ENCODE results near the gene HSPA1B. TPM values are rescaled to one million over a fixed set of nuclear protein-coding genes. Genes with fewer than 3 reads are reported as not detected.
A peak's percentile ranks its signal among the peaks of the same experiment; 100 is the strongest.
"Not testable (repeated sequence)": the region's sequence is repeated elsewhere in the genome, so short reads cannot be mapped to it uniquely, and the experiment has no call there.

HSPA1B gene
- polyA plus RNA-seq, 4 donors: 16.5 to 130 (median 35.0) TPM

GRCh38 chr6:31806470-31807272 is 20.9 kb upstream of the HSPA1B start, which contains the start of gene LSM2:
Gene LSM2 (minus strand): TSS chr6:31806966. CDS start chr6:31806757, 209 bp downstream.
- peaks cover 0 to 24% (median 1%) of the 10 kb centered on the region in 3 donors for H3K36me3 ChIP-seq (ENCODE audit: control insufficient read depth in 3 of 3, insufficient read depth in 2 of 3, low read depth in 1 of 3, low read length in 3 of 3)
- no peaks in the 10 kb centered on the region for H3K9me3 ChIP-seq (ENCODE audit: control insufficient read depth in 2 of 2, insufficient read depth in 1 of 2, low read depth in 1 of 2, low read length in 1 of 2)
- H3K4me1 ChIP-seq (ENCODE audit: control insufficient read depth in 3 of 3, insufficient read depth in 2 of 3, low read depth in 1 of 3, low read length in 2 of 3): peaks cover 0 to 12% (median 0%) of the 10 kb centered on the region in 3 donors
- FAIRE-seq (no peak), DNase-seq (peak; percentile 99)
- no peaks in the 10 kb centered on the region for H3K27me3 ChIP-seq (ENCODE audit: control insufficient read depth in 3 of 3, insufficient read depth in 3 of 3, low read length in 3 of 3)
- 0% methylated on average over 48 to 51 of the region's 51 CpGs for WGBS, 3 donors
- peak within 1 kb of the TSS; percentile 71 to 84 (median 80) for H3K4me3 ChIP-seq (ENCODE audit: low read depth in 1 of 3, low read length in 3 of 3)
- peak within 1 kb of the TSS; percentile 91 to 96 (median 93) for H3K27ac ChIP-seq (ENCODE audit: low read depth in 1 of 3, low read length in 2 of 3)

- H3K27me3 ChIP-seq (ENCODE audit: control insufficient read depth in 3 of 3, insufficient read depth in 3 of 3, low read length in 3 of 3); H3K27ac ChIP-seq (ENCODE audit: low read depth in 1 of 3, low read length in 2 of 3); H3K4me3 ChIP-seq (ENCODE audit: low read depth in 1 of 3, low read length in 3 of 3); DNase-seq; FAIRE-seq; H3K9me3 ChIP-seq (ENCODE audit: control insufficient read depth in 2 of 2, insufficient read depth in 1 of 2, low read depth in 1 of 2, low read length in 1 of 2): not testable (repeated sequence)
- H3K4me1 ChIP-seq (ENCODE audit: control insufficient read depth in 3 of 3, insufficient read depth in 2 of 3, low read depth in 1 of 3, low read length in 2 of 3): peaks cover 0 to 15% (median 0%) of the 10 kb centered on the region in 3 donors
- peaks cover 0 to 10% (median 0%) of the 10 kb centered on the region in 3 donors for H3K36me3 ChIP-seq (ENCODE audit: control insufficient read depth in 3 of 3, insufficient read depth in 2 of 3, low read depth in 1 of 3, low read length in 3 of 3)
- WGBS, 3 donors: 90 to 93% (median 90%) methylated on average over 10 of the region's 10 CpGs
Observed at GRCh38 chr6:31808599-31808998, 18.9 kb upstream of the HSPA1B start.

GRCh38 chr6:31811645-31812044 is 15.9 kb upstream of the HSPA1B start:
- Histone ChIP-seq H3K27ac (ENCODE audit: low read depth in 1 of 3, low read length in 2 of 3) (no peak overlapping the region), H3K4me3 (ENCODE audit: low read depth in 1 of 3, low read length in 3 of 3) (no peak overlapping the region), H3K9me3 (ENCODE audit: control insufficient read depth in 2 of 2, insufficient read depth in 1 of 2, low read depth in 1 of 2, low read length in 1 of 2) (no peaks in the 10 kb centered on the region), H3K27me3 (ENCODE audit: control insufficient read depth in 3 of 3, insufficient read depth in 3 of 3, low read length in 3 of 3) (no peaks in the 10 kb centered on the region), H3K4me1 (ENCODE audit: control insufficient read depth in 3 of 3, insufficient read depth in 2 of 3, low read depth in 1 of 3, low read length in 2 of 3) (peaks cover 2 to 14% (median 3%) of the 10 kb centered on the region in 3 donors), H3K36me3 (ENCODE audit: control insufficient read depth in 3 of 3, insufficient read depth in 2 of 3, low read depth in 1 of 3, low read length in 3 of 3) (peaks cover 0 to 5% (median 0%) of the 10 kb centered on the region in 3 donors)
- no peak for DNase-seq
- FAIRE-seq: no peak
- 89 to 94% (median 90%) methylated on average over 12 of the region's 12 CpGs for WGBS, 3 donors

GRCh38 chr6:31813465-31813849 is 14.1 kb upstream of the HSPA1B start:
- H3K4me1 ChIP-seq (ENCODE audit: control insufficient read depth in 3 of 3, insufficient read depth in 2 of 3, low read depth in 1 of 3, low read length in 2 of 3): peaks cover 2 to 19% (median 3%) of the 10 kb centered on the region in 3 donors
- no peak for FAIRE-seq
- 87 to 95% (median 92%) methylated on average over 7 of the region's 7 CpGs for WGBS, 3 donors
- H3K36me3 ChIP-seq (ENCODE audit: control insufficient read depth in 3 of 3, insufficient read depth in 2 of 3, low read depth in 1 of 3, low read length in 3 of 3): peaks cover 0 to 5% (median 0%) of the 10 kb centered on the region in 3 donors
- H3K27me3 ChIP-seq (ENCODE audit: control insufficient read depth in 3 of 3, insufficient read depth in 3 of 3, low read length in 3 of 3): no peaks in the 10 kb centered on the region
- no peak overlapping the region for H3K4me3 ChIP-seq (ENCODE audit: low read depth in 1 of 3, low read length in 3 of 3)
- H3K9me3 ChIP-seq (ENCODE audit: control insufficient read depth in 2 of 2, insufficient read depth in 1 of 2, low read depth in 1 of 2, low read length in 1 of 2): no peaks in the 10 kb centered on the region
- peak overlapping the region; percentile 80 to 100 (median 84) for H3K27ac ChIP-seq (ENCODE audit: low read depth in 1 of 3, low read length in 2 of 3)
- DNase-seq: no peak

- no peak for FAIRE-seq
- H3K4me3 ChIP-seq (ENCODE audit: low read depth in 1 of 3, low read length in 3 of 3): peak overlapping the region; percentile 34 to 87 (median 37)
Observed at GRCh38 chr6:31814677-31815024, 12.9 kb upstream of the HSPA1B start.

GRCh38 chr6:31815025-31815838 is 12.3 kb upstream of the HSPA1B start, which contains the start of the genes HSPA1A and HSPA1L:
Gene HSPA1A (plus strand): TSS chr6:31815543. CDS start chr6:31815757, 214 bp downstream.
Gene HSPA1L (minus strand): TSS chr6:31815283. CDS start chr6:31811972, 3,311 bp downstream.
- H3K27ac ChIP-seq (ENCODE audit: low read depth in 1 of 3, low read length in 2 of 3): peak within 1 kb of the TSS; percentile 80 to 100 (median 96)
- 1 to 2% (median 1%) methylated on average over 53 to 56 of the region's 56 CpGs for WGBS, 3 donors
- H3K36me3 ChIP-seq (ENCODE audit: control insufficient read depth in 3 of 3, insufficient read depth in 2 of 3, low read depth in 1 of 3, low read length in 3 of 3): peaks cover 0 to 9% (median 0%) of the 10 kb centered on the region in 3 donors
- peaks cover 2 to 32% (median 6%) of the 10 kb centered on the region in 3 donors for H3K4me1 ChIP-seq (ENCODE audit: control insufficient read depth in 3 of 3, insufficient read depth in 2 of 3, low read depth in 1 of 3, low read length in 2 of 3)
- no peak for FAIRE-seq
- peak; percentile 95 to 96 for DNase-seq
- H3K27me3 ChIP-seq (ENCODE audit: control insufficient read depth in 3 of 3, insufficient read depth in 3 of 3, low read length in 3 of 3): no peaks in the 10 kb centered on the region
- H3K9me3 ChIP-seq (ENCODE audit: control insufficient read depth in 2 of 2, insufficient read depth in 1 of 2, low read depth in 1 of 2, low read length in 1 of 2): no peaks in the 10 kb centered on the region
- peak within 1 kb of the TSS; percentile 34 to 87 (median 37) for H3K4me3 ChIP-seq (ENCODE audit: low read depth in 1 of 3, low read length in 3 of 3)

More at GRCh38 chr6:31814677-31815024, 12.9 kb upstream of the HSPA1B start:
- Histone ChIP-seq H3K27me3 (ENCODE audit: control insufficient read depth in 3 of 3, insufficient read depth in 3 of 3, low read length in 3 of 3) (no peaks in the 10 kb centered on the region), H3K9me3 (ENCODE audit: control insufficient read depth in 2 of 2, insufficient read depth in 1 of 2, low read depth in 1 of 2, low read length in 1 of 2) (no peaks in the 10 kb centered on the region), H3K4me1 (ENCODE audit: control insufficient read depth in 3 of 3, insufficient read depth in 2 of 3, low read depth in 1 of 3, low read length in 2 of 3) (peaks cover 2 to 27% (median 6%) of the 10 kb centered on the region in 3 donors), H3K27ac (ENCODE audit: low read depth in 1 of 3, low read length in 2 of 3) (peak overlapping the region; percentile 53 to 100 (median 96)), H3K36me3 (ENCODE audit: control insufficient read depth in 3 of 3, insufficient read depth in 2 of 3, low read depth in 1 of 3, low read length in 3 of 3) (peaks cover 0 to 9% (median 0%) of the 10 kb centered on the region in 3 donors)
- 0% methylated on average over 13 of the region's 13 CpGs for WGBS, 3 donors
- DNase-seq: peak; percentile 96 to 98

GRCh38 chr6:31817133-31817928 is 10.2 kb upstream of the HSPA1B start:
- H3K27me3 ChIP-seq (ENCODE audit: control insufficient read depth in 3 of 3, insufficient read depth in 3 of 3, low read length in 3 of 3); H3K9me3 ChIP-seq (ENCODE audit: control insufficient read depth in 2 of 2, insufficient read depth in 1 of 2, low read depth in 1 of 2, low read length in 1 of 2); H3K36me3 ChIP-seq (ENCODE audit: control insufficient read depth in 3 of 3, insufficient read depth in 2 of 3, low read depth in 1 of 3, low read length in 3 of 3); DNase-seq; FAIRE-seq: not testable (repeated sequence)
- Histone ChIP-seq H3K27ac (ENCODE audit: low read depth in 1 of 3, low read length in 2 of 3) (peak overlapping the region; percentile 8 to 85 (median 21)), H3K4me3 (ENCODE audit: low read depth in 1 of 3, low read length in 3 of 3) (peak overlapping the region in 2 of 3 donors; percentile 34 to 35), H3K4me1 (ENCODE audit: control insufficient read depth in 3 of 3, insufficient read depth in 2 of 3, low read depth in 1 of 3, low read length in 2 of 3) (peaks cover 2 to 44% (median 12%) of the 10 kb centered on the region in 3 donors)
- 38 to 51% (median 42%) methylated on average over 12 to 15 of the region's 37 CpGs for WGBS, 3 donors
